T-helper 2 cell treated with Interferon-gamma antibody and Interleukin-4, amounts not matched to agents 100 ng/mL and 5 ng/mL, for 36 hours (primary cell): ENCODE results near the gene POU4F2. TPM values are rescaled to one million over a fixed set of nuclear protein-coding genes. Genes with fewer than 3 reads are reported as not detected.

Experiments
- intact Hi-C: fragments of 100-400 bp; cut with micrococcal nuclease; formaldehyde crosslinking; loops from one replicate; pipeline ENCODE4 v1.15.1; 2023
- total RNA-seq: library from RNA; stranded (reverse); gene quantifications from 2 replicates; pipeline ENCODE4 v1.2.3, GENCODE V29; 2022

POU4F2 gene
- total RNA-seq, result not detected in 2 replicates

- intact Hi-C loops, result loop anchor here (5.0 kb wide), 1 partner anchor 117 kb away; the partner anchor contains the start of gene SLC10A7
Measured at GRCh38 chr4:146638786-146639505, at the start of gene POU4F2. POU4F2 (plus strand) TSS chr4:146638893; CDS start chr4:146639141, 248 bp downstream.

DNA sequence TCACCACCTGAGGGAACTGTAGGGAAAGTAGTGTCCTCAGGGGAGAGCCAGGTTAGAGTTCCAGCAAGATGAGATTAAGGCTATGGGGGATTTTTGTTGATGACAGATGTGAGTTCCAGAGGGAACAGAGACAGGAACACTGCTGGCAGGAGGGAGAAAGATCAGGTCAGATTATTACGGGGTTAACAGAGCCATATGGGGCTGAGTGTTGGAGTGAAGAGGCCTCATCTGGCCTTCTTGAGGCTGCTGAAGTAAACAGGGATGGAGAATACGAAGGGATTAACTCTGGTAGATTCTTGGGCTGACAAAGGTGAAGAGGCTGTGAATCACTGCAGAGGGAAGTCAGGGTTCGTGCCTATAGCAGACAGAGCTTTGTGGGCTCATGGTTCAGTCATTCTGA is 47.9 kb upstream of the POU4F2 start:
- intact Hi-C loops, result no loop called here

- intact Hi-C loops, result no loop called here
Measured at GRCh38 chr4:146592019-146592418, 46.7 kb upstream of the POU4F2 start.

GRCh38 chr4:146632770-146633470 is 5.8 kb upstream of the POU4F2 start:
- intact Hi-C loops, result no loop called here

GRCh38 chr4:146633471-146633800 is 5.3 kb upstream of the POU4F2 start:
- intact Hi-C loops, result no loop called here

GRCh38 chr4:146634825-146635224 is 3.9 kb upstream of the POU4F2 start:
- intact Hi-C loops, result loop anchor here (5.0 kb wide), 1 partner anchor 113 kb away; the partner anchor contains the start of gene SLC10A7

GRCh38 chr4:146637621-146638332 is 916 bp upstream of the POU4F2 start:
- intact Hi-C loops, result loop anchor here (2.0 to 5.0 kb wide), 2 partner anchors 115 to 297 kb away; partner anchors contain the start of gene SLC10A7

DNA sequence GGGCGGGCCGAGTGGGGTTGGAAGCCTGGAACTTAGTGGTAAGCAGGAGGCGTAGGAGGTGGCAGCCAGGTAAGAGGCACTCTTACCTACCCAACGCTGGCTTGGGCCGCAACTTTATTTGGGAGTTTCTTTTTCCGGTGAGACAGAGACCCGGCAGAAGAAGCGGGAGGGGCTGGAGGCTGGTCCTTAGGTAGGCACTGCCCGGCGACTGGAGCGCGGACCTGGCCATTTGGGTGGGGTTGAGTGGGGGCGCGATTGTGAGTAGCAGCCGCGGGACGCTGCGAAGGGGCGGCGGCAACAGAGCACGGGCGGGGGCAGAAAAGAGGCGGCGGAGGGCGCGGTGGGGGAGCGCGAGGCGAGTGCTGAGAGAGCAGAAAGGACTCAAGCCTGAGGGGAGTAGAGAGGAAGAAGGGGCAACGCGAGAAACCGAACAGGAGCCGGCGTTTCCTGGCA is 334 bp upstream of the POU4F2 start:
- intact Hi-C loops, result loop anchor here (5.0 kb wide), 1 partner anchor 116 kb away; the partner anchor contains the start of gene SLC10A7

DNA sequence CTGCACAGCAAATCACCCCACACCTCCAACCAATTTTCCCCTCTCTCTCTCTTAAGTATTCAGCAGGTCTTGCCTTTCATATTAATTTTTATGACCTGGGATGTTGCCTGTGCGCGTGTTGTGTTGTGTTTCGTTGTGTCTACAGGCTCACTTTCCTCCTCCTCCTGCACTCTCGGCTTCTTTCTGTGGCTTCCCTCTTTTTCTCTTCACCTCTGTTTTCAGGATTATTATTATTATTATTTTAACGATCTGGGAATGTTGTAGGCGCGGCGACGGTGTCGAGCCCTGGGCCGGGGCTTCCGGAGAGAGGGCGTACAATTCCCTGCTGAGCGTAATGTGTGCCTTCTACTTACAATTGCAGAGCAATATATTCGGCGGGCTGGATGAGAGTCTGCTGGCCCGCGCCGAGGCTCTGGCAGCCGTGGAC is 826 bp downstream of the POU4F2 start:
- intact Hi-C loops, result loop anchor here (5.0 kb wide), 1 partner anchor 117 kb away; the partner anchor contains the start of gene SLC10A7

DNA sequence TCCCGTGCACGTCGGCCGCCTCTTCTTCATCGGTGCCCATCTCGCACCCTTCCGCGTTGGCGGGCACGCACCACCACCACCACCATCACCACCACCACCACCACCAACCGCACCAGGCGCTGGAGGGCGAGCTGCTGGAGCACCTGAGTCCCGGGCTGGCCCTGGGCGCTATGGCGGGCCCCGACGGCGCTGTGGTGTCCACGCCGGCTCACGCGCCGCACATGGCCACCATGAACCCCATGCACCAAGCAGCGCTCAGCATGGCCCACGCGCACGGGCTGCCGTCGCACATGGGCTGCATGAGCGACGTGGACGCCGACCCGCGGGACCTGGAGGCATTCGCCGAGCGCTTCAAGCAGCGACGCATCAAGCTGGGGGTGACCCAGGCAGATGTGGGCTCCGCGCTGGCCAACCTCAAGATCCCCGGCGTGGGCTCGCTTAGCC is 1.4 kb downstream of the POU4F2 start:
- intact Hi-C loops, result loop anchor here (2.0 kb wide), 1 partner anchor 15 kb away; no protein-coding TSS in a partner anchor

GRCh38 chr4:146640465-146641061 is 1.9 kb downstream of the POU4F2 start:
- intact Hi-C loops, result loop anchor here (2.0 kb wide), 1 partner anchor 14 kb away; no protein-coding TSS in a partner anchor

DNA sequence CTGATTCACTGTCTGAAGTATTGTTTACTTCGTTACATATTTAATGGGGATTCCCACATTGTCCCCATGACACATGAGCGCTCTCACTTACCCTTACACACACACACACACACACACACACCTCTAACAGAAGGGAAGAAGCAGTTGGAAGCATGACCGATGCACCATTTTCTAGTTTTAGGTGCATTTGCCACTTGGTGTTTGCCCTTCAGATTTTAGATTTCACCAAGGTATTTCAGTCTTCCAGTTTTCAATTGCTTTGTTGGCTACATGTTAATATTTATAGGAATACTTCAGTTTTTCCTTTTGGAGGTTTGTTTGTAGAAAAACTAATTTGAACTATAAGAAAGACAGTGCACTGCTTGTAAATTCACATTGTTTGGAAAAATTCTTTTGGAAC is 3.1 kb downstream of the POU4F2 start:
- intact Hi-C loops, result loop anchor here (2.0 kb wide), 1 partner anchor 13 kb away; no protein-coding TSS in a partner anchor

DNA sequence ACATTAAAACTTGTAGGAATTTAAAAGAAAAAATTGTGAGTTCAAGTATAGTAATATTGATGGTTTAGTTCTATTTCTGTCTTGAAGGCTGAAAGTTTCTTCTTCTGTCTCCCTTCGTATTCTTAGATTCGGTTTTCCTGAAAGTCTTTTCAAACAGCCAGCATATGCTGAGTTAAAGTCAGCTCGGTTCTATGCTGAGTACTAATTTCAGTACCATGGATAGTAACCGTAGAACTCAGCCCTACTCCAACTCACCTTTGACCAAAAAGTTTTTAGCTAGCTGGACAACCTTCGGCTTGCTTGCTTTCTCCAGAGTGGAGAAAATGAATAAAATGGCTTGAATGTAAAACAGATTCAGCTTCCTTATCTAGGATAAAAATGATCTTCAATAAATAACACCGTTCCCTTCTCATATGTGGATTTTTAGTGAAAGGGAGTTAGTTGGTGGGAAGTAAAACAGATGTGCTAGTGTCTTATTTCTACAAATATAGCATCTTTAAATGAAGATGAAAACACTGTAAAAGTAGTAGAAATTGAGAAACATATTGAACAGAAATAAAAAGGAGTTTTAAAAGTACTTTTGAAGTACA is 5.2 kb downstream of the POU4F2 start:
- intact Hi-C loops, result no loop called here

DNA sequence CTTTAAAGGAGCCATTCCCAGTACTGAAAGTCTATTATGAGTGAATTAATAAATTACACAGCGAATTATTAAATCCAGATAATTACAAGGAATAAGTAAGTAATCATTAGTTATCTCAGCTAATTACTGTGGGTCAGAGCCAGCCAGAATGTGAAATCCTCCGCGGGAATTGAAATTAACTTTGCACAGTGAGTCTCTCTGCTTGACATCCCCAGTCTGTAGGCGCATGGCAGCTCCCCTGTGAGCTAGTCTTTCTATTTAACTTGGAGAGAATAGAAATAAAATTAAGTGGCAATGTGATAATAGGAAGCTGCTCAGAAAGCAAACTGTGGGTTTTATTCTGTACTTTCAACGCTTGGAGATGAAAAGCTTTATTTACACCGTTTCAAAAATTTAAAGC is 7.2 kb downstream of the POU4F2 start:
- intact Hi-C loops, result no loop called here

- intact Hi-C loops, result no loop called here
Measured at GRCh38 chr4:146646593-146647325, 8.1 kb downstream of the POU4F2 start.

DNA sequence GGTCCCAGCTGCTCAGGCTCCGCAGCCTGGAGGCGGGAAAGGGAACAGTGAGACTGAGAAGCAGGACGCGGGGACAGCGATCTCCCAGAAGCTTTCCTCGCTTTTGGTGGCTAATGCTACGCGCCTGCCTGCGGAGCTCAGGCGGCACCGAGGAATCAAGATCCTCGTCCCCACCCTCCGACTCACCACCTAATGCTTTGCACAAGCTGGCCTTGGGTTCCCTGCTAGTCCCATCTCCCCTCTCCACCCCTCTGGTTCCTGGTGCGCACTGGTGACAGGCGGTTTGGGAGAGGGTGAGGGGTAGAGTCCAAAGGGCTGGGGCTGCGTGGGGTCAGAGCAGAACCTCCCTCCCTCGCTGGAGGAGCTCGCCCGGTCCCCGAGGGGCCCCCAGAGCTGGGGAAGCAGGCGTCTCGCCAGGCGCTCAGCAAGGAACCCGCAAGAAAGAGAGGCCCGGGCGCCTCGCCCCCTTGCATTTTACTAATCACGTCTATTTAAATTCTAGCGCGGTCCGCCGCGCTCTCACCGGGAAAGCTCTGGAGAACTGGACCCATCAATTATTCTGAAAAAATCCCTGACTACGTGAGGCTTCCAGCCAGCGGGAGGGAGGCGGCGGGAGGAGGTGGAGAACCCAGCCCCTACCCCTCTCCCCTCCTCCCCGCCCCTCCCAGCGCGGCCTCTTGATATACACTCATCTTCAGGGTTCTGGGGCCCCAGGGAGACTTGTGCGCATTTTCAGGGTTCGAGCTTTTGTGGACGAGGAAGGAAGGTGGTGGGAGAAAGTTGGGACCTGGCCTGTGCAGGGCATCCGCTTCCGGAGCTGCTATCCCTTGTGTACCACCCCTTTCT is 9.1 kb downstream of the POU4F2 start:
- intact Hi-C loops, result no loop called here

GRCh38 chr4:146648461-146648783 is 9.7 kb downstream of the POU4F2 start:
- intact Hi-C loops, result no loop called here

GRCh38 chr4:146649232-146649631 is 10.5 kb downstream of the POU4F2 start:
- intact Hi-C loops, result no loop called here

DNA sequence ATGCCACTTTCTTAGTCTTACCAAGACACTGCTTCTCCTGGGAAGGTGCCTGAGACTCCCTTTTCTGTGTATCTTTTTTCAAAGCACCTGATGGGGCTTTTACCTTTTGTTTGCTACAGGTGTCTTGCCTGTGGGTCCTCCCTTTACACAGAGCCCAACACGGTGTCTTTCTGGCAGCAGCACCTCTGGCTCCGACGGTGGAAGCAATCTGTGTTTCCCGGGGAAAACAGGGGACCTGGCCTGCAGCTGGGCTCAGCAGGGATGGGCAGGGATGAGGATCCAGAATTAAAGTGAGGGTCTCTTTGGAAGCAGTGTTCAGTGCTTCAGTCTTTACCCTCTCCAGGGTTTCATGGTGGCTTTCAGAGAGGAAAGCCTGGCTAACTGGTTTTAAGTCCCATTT is 11.3 kb downstream of the POU4F2 start:
- intact Hi-C loops, result no loop called here
